Fibroblast of the aortic adventitia (primary cell): ENCODE data around the gene TGFBR1. TPM values are rescaled to one million over a fixed set of nuclear protein-coding genes. Genes with fewer than 3 reads are reported as not detected.

ENCODE experiments used
- DNase-seq: peaks from one replicate; pipeline ENCODE4 v3.0.0-alpha.2; 2010; ENCODE audit warnings: low read depth
- H3K4me3 ChIP-seq: 2 replicates; pipeline ENCODE4 v1.5.1; 2011; ENCODE audit warnings: low read depth, mild to moderate bottlenecking, control low read depth, low read length, moderate library complexity
- total RNA-seq: library from RNA; depleted of rRNA; stranded (reverse); fragments of >200 nt; gene quantifications from 2 replicates; pipeline ENCODE4 v1.2.3, GENCODE V29; 2012; ENCODE audit warnings: low replicate concordance
- TF ChIP-seq, protein P1 (sequence below): IDR thresholded peaks from 2 replicates; pipeline ENCODE4 v1.5.1; 2011; ENCODE audit warnings: mild to moderate bottlenecking, low read length, control low read depth, inconsistent platforms; ENCODE audit not compliant: insufficient read depth

Gene TGFBR1
- total RNA-seq, 1 donor = 28.8 TPM

DNA sequence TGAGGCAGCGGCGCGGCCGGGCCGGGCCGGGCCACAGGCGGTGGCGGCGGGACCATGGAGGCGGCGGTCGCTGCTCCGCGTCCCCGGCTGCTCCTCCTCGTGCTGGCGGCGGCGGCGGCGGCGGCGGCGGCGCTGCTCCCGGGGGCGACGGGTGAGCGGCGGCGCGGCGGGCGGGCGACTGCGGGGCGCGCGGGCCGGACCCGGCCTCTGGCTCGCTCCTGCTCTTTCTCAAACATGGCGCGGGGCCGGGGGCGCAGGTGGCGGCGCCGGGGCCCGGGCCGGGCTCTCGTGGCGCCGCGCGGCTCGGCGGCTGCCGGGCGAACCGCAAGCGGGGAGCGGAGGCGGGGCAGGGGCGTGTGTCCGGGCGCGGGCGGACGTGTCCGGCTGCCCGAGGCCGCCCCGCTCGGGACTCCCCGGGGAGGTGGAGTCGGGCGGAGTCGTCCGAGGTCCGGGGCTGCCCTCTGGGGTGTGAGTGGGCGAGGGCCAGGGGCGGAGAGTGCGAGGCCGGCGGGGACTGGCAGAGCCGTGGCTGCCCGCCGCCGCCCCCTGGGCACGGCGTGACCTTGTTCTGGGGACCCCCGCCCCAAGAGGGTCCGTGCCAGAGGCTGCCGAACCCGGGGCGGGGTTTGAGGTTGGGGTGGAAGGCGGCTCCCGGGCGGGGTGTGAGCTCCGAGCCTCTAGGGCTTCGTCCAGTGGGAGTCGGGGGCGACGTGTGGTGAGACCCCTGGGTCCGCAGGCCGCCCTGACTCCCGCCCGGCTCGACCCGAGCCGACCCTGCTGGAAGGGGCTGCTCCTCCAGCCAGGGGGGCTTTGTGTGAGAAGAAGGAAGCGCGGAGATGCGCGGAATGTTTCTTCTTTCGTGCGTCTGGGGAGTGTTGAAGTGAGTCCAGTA is 485 bp downstream of the TGFBR1 start:
- TF ChIP-seq, protein P1, sequence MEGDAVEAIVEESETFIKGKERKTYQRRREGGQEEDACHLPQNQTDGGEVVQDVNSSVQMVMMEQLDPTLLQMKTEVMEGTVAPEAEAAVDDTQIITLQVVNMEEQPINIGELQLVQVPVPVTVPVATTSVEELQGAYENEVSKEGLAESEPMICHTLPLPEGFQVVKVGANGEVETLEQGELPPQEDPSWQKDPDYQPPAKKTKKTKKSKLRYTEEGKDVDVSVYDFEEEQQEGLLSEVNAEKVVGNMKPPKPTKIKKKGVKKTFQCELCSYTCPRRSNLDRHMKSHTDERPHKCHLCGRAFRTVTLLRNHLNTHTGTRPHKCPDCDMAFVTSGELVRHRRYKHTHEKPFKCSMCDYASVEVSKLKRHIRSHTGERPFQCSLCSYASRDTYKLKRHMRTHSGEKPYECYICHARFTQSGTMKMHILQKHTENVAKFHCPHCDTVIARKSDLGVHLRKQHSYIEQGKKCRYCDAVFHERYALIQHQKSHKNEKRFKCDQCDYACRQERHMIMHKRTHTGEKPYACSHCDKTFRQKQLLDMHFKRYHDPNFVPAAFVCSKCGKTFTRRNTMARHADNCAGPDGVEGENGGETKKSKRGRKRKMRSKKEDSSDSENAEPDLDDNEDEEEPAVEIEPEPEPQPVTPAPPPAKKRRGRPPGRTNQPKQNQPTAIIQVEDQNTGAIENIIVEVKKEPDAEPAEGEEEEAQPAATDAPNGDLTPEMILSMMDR = no peak
- H3K4me3 ChIP-seq = peak overlapping the region; percentile 78
- DNase-seq = peak; percentile 75

DNA sequence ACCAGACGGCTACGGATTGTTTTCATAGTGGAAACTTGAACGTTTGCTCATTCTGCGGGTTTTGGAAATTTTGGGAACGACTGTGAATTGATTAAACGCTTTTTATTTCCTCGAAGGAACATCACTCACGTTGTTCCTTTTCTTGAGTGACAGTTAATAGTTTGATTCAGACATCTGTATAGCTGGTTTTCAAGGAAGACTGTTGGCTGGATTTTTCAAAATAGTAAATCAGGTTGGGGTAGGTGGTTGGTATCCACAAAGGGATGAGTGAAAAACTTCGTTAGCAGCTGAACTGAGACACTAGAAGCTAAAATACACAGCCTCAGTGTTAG is 1.1 kb downstream of the TGFBR1 start:
- no peak for DNase-seq
- TF ChIP-seq, protein P1 = no peak

DNA sequence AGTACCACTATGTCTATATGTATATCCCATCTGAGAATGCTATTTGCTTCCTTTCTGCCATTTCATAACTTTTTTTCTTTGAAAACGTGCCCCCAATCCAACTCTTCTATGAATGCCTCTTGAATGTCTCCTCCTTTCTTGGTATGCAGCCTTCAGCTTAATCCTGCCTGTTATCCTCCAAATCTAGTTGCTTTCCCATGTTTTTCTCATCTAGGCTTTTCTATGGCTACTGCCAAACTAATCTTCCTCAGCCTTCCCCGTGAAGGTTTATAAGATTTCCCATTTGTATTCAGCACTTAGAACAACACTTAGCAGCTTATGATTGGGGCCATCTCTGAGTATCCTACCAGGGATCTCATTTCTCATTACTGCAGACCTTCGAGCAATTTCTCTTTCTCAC is 2.5 kb downstream of the TGFBR1 start:
- TF ChIP-seq, protein P1 = no peak
- no peak overlapping the region for H3K4me3 ChIP-seq
- no peak for DNase-seq

More for the DNA sequence above, 1.1 kb downstream of the TGFBR1 start:
- peak overlapping the region; percentile 78 for H3K4me3 ChIP-seq

DNA sequence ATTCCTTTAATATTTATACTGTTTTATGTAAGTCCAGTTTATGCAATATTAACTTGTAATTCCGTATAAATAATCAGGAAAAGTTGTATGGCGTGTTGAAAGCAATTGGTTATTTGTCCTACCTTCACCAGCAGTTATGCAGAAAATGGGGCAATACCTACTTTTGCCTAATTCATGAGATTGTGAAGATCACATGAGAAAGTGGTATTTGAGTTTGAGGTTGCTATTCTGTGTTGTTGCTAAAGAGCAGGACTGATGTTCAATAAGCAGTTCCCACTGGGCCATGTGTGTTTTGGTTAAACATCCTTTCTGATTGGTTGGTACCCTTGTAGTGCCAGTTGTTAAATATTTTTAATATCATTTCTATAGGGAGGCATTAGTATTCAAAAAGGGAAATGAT is 3.2 kb downstream of the TGFBR1 start:
- no peak for DNase-seq
- TF ChIP-seq, protein P1 = no peak
- no peak overlapping the region for H3K4me3 ChIP-seq

DNA sequence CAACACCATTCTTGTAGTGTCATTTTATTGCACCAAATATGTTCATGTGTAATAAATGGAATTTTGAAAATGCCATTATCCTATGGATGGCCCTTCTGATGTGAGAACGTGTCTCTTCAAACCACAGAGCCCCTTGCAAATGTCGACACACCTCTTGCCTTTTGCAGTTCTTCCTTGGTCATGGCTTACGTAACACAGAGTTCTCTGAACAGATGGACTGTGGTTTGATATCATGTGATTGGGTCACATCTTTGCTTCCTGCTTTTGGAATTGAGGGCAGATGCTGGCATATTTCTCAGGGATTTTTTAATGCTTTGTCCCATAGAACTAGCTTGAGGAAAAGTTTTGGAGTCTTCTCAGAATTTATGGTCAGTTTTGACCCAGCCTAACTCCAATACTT is 4.6 kb downstream of the TGFBR1 start:
- peak; percentile 74 for DNase-seq
- TF ChIP-seq, protein P1 = no peak
- no peak overlapping the region for H3K4me3 ChIP-seq

DNA sequence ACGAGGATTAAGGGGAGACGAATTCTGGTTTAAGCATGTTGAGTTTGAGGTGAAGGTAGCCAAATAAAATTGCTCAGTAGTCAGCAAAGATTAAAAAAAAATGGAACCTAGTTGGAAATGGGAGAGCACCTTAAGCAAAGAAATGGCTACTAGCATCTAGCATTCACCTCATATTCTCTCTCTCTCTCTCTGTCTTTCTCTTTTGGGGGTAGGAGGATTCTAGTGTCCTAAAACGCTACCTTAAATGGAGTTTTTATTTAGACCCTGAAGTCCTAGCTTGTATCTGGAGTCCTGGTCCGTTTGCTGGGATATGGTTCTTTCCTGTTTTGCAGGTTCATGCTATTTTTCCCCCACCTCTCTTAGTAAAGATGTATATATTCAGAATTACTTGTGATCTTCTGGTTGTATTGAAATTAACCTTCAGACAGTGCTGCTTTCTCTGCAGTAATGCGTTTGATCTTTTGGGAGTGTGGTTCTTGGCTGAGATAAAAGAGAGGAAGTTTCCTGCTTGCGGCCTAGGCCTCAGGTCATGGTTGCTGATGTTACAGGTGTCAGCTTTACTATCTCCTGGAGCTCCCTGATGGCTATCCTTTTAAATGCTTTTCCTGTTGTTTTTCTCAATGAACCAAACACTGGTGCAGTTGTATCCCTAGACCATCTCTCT is 8.0 kb downstream of the TGFBR1 start:
- DNase-seq = no peak
- TF ChIP-seq, protein P1 = no peak
- H3K4me3 ChIP-seq = no peak overlapping the region
